Measurements from ENCODE around the gene TM4SF5. TPM values are rescaled to one million over a fixed set of nuclear protein-coding genes. Genes with fewer than 3 reads are reported as not detected.

TM4SF5 gene
- total and polyA plus RNA-seq, 7 donors = 0.34 TPM; not detected in 6

GRCh38 chr17:4766723-4767122 lies 5.0 kb upstream of the TM4SF5 start:
- peaks cover 0 to 7% (median 0%) of the 10 kb centered on the region in 3 donors for H3K27me3 ChIP-seq (ENCODE audit: insufficient read depth in 3 of 3, low read length in 2 of 3)
- H3K4me3 ChIP-seq = no peak overlapping the region
- no peak overlapping the region for H3K27ac ChIP-seq
- H3K4me1 ChIP-seq = no peaks in the 10 kb centered on the region
- no peak for ATAC-seq
- TF ChIP-seq CTCF (IDR thresholded peaks at IDR 0.05) = no peak
- intact Hi-C loops (cut with DNase I) = no loop called here
- no peak for DNase-seq
- no peaks in the 10 kb centered on the region for H3K9me3 ChIP-seq
- H3K36me3 ChIP-seq (ENCODE audit: insufficient read depth in 1 of 2, low read depth in 1 of 2) = no peaks in the 10 kb centered on the region
- 75 to 79% (median 78%) methylated on average over 9 of the region's 9 CpGs for WGBS, 3 donors

DNA sequence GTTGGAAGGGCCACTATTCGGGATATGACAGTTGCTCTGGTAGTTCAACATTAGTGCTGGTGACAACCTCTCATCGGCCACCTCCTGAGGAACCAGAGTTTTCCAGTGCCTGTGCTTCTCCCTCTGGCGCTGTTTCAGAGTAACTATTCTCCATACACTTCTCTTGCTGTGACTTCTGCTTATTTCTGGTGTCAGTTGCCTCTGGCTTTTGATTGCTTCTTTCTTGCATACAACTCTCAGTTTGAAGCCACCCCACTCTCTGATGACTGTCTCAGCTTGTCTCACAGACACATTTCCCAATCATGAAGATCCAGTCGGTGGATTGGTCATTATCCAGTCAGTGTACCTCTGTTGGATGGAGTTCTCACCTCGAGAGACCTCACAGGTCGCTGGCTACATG lies 3.4 kb upstream of the TM4SF5 start:
- Histone ChIP-seq H3K36me3 (ENCODE audit: insufficient read depth in 1 of 2, low read depth in 1 of 2) (no peaks in the 10 kb centered on the region), H3K4me1 (no peaks in the 10 kb centered on the region), H3K9me3 (no peaks in the 10 kb centered on the region), H3K27me3 (ENCODE audit: insufficient read depth in 3 of 3, low read length in 2 of 3) (peaks cover 0 to 13% (median 3%) of the 10 kb centered on the region in 3 donors), H3K4me3 (no peak overlapping the region), H3K27ac (no peak overlapping the region)
- no peak for TF ChIP-seq CTCF (IDR thresholded peaks at IDR 0.05)
- WGBS, 3 donors = 78 to 81% (median 80%) methylated on average over 6 of the region's 6 CpGs
- intact Hi-C loops (cut with DNase I) = no loop called here
- ATAC-seq = no peak
- no peak for DNase-seq

DNA sequence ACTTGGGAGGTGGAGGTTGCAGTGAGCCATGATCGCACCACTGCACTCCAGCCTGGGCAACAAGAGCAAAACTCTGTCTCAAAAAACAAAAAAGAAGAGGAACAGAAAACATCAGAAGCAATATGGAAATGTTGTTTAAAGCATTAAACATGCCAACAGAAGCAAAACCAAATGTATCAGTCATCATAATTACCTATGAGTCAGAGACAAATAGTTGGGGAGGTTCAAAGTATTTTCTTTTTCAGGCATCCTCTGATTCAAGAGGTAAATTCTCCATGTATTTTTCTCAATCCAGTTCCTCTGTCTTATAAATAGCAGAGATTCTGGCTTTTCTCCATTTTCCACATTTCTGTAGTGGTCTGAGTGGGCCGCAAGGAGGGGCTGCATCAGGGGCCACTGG lies 2.1 kb upstream of the TM4SF5 start:
- H3K27ac ChIP-seq = no peak overlapping the region
- ATAC-seq = no peak
- TF ChIP-seq CTCF (IDR thresholded peaks at IDR 0.05) = no peak

GRCh38 chr17:4772235-4772613 lies 538 bp downstream of the TM4SF5 start:
- Histone ChIP-seq H3K27ac (no peak overlapping the region), H3K4me3 (no peak overlapping the region), H3K36me3 (ENCODE audit: insufficient read depth in 1 of 2, low read depth in 1 of 2) (no peaks in the 10 kb centered on the region), H3K9me3 (no peaks in the 10 kb centered on the region), H3K27me3 (ENCODE audit: insufficient read depth in 3 of 3, low read length in 2 of 3) (peaks cover 0 to 25% (median 3%) of the 10 kb centered on the region in 3 donors), H3K4me1 (no peaks in the 10 kb centered on the region)
- intact Hi-C loops (cut with DNase I) = no loop called here
- TF ChIP-seq CTCF (IDR thresholded peaks at IDR 0.05) = no peak
- WGBS, 3 donors = 32 to 35% (median 34%) methylated on average over 10 of the region's 10 CpGs
- DNase-seq (no peak), ATAC-seq (no peak)

More for the DNA sequence above, 2.1 kb upstream of the TM4SF5 start:
- no peak for DNase-seq
- H3K9me3 ChIP-seq = no peaks in the 10 kb centered on the region
- 91 to 94% (median 93%) methylated on average over 2 of the region's 2 CpGs for WGBS, 3 donors
- H3K27me3 ChIP-seq (ENCODE audit: insufficient read depth in 3 of 3, low read length in 2 of 3) = peaks cover 0 to 25% (median 3%) of the 10 kb centered on the region in 3 donors
- H3K36me3 ChIP-seq (ENCODE audit: insufficient read depth in 1 of 2, low read depth in 1 of 2) = no peaks in the 10 kb centered on the region
- no peak overlapping the region for H3K4me3 ChIP-seq
- H3K4me1 ChIP-seq = no peaks in the 10 kb centered on the region
- intact Hi-C loops (cut with DNase I) = no loop called here
